ENCODE measurements around the gene GCSH.

DNA sequence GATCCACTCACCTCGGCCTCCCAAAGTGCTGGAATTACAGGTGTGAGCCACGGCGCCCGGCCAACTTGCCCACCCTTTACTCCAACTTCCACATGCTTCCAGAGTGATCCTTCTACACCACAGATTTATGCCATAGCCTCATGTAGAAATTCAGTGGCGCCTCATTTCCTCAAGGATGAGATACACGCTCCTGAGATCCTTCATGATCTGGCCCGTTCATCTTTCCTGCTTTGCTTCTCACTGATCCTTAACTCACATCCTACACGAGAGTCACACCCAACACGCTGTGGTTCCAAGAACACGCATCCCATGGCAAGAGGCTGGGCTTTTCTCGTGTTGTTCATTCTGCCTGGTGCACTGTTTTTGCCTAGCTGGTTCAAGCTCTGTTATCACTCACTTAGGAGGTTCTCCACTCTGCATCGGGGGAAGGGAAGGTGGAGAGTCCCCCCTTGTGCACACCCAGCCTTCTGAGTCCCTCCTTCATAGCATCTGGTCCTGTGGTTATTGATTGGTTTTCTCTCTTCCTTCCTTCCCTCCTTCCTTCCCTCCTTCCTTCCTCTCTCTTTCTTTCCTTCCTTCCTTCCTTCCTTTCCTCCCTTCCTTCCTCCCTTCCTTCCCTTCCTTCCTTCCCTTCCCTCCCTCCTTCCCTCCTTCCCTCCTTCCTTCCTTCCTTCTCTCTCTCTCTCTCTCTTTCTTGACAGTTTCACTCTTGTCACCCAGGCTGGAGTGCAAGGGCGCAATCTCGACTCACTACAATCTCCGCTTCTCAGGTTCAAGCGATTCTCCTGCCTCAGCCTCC is 32.7 kb upstream of the GCSH start:
- TF ChIP-seq EZH2phosphoT487 (IDR thresholded peaks at IDR 0.05; ENCODE audit: borderline replicate concordance, low read length) = no peak
- TF ChIP-seq, protein P1, sequence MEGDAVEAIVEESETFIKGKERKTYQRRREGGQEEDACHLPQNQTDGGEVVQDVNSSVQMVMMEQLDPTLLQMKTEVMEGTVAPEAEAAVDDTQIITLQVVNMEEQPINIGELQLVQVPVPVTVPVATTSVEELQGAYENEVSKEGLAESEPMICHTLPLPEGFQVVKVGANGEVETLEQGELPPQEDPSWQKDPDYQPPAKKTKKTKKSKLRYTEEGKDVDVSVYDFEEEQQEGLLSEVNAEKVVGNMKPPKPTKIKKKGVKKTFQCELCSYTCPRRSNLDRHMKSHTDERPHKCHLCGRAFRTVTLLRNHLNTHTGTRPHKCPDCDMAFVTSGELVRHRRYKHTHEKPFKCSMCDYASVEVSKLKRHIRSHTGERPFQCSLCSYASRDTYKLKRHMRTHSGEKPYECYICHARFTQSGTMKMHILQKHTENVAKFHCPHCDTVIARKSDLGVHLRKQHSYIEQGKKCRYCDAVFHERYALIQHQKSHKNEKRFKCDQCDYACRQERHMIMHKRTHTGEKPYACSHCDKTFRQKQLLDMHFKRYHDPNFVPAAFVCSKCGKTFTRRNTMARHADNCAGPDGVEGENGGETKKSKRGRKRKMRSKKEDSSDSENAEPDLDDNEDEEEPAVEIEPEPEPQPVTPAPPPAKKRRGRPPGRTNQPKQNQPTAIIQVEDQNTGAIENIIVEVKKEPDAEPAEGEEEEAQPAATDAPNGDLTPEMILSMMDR (IDR thresholded peaks at IDR 0.05; ENCODE audit: low read depth, low read length, poor library complexity, severe bottlenecking) = no peak

Data from DOHH2 (cell line).